MCF 10A (cell line): ENCODE measurements around the gene CACNA1C. TPM values are rescaled to one million over a fixed set of nuclear protein-coding genes. Genes with fewer than 3 reads are reported as not detected.

Experiments
- BruUV-seq: library from RNA; stranded (reverse); fragments of 400-500 nt; replicated peaks from 2 replicates; lab custom pipeline; 2021; lab: Mats Ljungman, UMichigan
- CTCF ChIA-PET: fragments of 300-600 bp; sonication (Branson Sonifier 250); formaldehyde crosslinking; extraction: SDS; loops from one replicate; lab custom pipeline; 2021; ENCODE audit warnings: antibody characterized with exemption, inconsistent platforms; lab: Yijun Ruan, JAX
- POLR2A ChIA-PET: fragments of 300-600, 350-650 bp; sonication (Branson Sonifier 250); formaldehyde crosslinking; extraction: SDS; loops from one replicate; lab custom pipeline; 2020; ENCODE audit warnings: antibody characterized with exemption, inconsistent platforms; lab: Yijun Ruan, JAX
- DNase-seq: peaks from one replicate; pipeline ENCODE4 v3.0.0-alpha.2; 2018; ENCODE audit not compliant: unreplicated experiment
- H3K27ac Mint-ChIP-seq: one replicate; pipeline ENCODE4 v1.8.0; 2022; ENCODE audit warnings: mild to moderate bottlenecking, low read depth, mixed read lengths; ENCODE audit not compliant: unreplicated experiment
- H3K27me3 Mint-ChIP-seq: one replicate; pipeline ENCODE4 v1.8.0; 2022; ENCODE audit warnings: mixed read lengths; ENCODE audit not compliant: insufficient read depth, unreplicated experiment
- H3K36me3 Mint-ChIP-seq: one replicate; pipeline ENCODE4 v1.8.0; 2022; ENCODE audit warnings: mild to moderate bottlenecking, moderate library complexity, mixed read lengths; ENCODE audit not compliant: insufficient read depth, unreplicated experiment
- H3K4me1 Mint-ChIP-seq: one replicate; pipeline ENCODE4 v1.8.0; 2022; ENCODE audit warnings: mixed read lengths; ENCODE audit not compliant: insufficient read depth, unreplicated experiment
- H3K4me3 Mint-ChIP-seq: one replicate; pipeline ENCODE4 v1.8.0; 2022; ENCODE audit warnings: mild to moderate bottlenecking, moderate library complexity, mixed read lengths; ENCODE audit not compliant: unreplicated experiment
- H3K9me3 Mint-ChIP-seq: one replicate; pipeline ENCODE4 v1.8.0; 2022; ENCODE audit warnings: mixed read lengths; ENCODE audit not compliant: unreplicated experiment
- intact Hi-C: fragments of 100-400 bp; cut with micrococcal nuclease; formaldehyde crosslinking; loops from 2 replicates; pipeline ENCODE4 v1.14.1; 2022
- total RNA-seq: library from RNA; stranded (reverse); gene quantifications from 2 replicates; pipeline ENCODE4 v1.2.3, GENCODE V29; 2022
- TF ChIP-seq, protein P1 (sequence below): fragments of 200-600 bp; IDR thresholded peaks from one replicate; pipeline ENCODE4 v1.8.0; 2022; ENCODE audit warnings: antibody characterized with exemption, mild to moderate bottlenecking; ENCODE audit not compliant: unreplicated experiment

CACNA1C gene
- total RNA-seq, 1 experiment from 2014 or later: not detected

DNA sequence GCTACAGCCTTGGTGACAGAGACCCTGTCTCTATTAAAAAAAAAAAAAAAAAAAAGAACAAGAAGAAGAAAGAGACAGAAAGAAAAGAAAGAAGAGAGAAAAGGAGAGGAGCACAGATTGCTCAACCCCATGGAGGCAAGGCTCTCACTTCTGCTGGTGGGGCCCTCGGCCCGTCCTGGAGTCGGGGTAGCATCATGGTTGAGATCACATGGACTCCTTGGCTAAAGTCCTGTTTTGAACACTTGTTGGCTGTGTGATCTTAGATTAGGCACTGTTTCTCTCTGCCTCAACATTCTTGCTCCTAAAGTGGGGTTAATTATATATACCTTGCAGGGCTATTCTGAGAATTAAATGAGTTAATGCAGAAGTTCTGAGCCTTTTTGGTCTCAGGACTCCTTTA, 207.7 kb downstream of the CACNA1C start:
- H3K27me3 Mint-ChIP-seq: no peaks in the 10 kb centered on the region
- peaks cover 8% of the 10 kb centered on the region for H3K9me3 Mint-ChIP-seq
- H3K27ac Mint-ChIP-seq: no peak overlapping the region
- no peak for DNase-seq
- TF ChIP-seq, protein P1, sequence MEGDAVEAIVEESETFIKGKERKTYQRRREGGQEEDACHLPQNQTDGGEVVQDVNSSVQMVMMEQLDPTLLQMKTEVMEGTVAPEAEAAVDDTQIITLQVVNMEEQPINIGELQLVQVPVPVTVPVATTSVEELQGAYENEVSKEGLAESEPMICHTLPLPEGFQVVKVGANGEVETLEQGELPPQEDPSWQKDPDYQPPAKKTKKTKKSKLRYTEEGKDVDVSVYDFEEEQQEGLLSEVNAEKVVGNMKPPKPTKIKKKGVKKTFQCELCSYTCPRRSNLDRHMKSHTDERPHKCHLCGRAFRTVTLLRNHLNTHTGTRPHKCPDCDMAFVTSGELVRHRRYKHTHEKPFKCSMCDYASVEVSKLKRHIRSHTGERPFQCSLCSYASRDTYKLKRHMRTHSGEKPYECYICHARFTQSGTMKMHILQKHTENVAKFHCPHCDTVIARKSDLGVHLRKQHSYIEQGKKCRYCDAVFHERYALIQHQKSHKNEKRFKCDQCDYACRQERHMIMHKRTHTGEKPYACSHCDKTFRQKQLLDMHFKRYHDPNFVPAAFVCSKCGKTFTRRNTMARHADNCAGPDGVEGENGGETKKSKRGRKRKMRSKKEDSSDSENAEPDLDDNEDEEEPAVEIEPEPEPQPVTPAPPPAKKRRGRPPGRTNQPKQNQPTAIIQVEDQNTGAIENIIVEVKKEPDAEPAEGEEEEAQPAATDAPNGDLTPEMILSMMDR: no peak
- peaks cover 7% of the 10 kb centered on the region for H3K4me1 Mint-ChIP-seq
- no peak overlapping the region for H3K4me3 Mint-ChIP-seq
- no peaks in the 10 kb centered on the region for H3K36me3 Mint-ChIP-seq
- POLR2A ChIA-PET: no interaction called here
- no TSS peak for BruUV-seq
- CTCF ChIA-PET: interaction anchor here (0.6 kb wide), 2 partner anchors 91 to 321 kb away, joined by 3 read pairs; no protein-coding TSS in a partner anchor
- intact Hi-C loops: no loop called here

DNA sequence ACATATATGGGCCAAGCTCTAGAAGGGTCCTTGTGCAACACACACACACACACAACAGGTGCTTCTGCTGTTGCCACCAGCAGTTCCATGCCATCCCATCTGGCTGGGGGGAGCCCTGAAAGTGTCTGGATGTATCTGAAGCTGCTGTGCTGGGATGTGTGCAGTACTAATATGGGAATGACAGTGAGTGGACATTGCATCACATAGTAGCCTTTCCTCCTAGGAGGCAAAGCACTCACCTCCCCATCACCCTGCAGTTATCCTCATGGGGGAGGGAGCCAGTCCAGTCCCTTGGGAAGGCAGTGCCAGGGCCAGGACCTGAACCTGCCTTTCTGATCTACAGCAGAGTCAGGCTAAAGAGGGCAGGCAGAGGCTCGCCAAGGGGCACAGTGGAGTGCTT, 208.9 kb downstream of the CACNA1C start:
- CTCF ChIA-PET: interaction anchor here (0.7 kb wide), 1 partner anchor 21 kb away, joined by 5 read pairs; no protein-coding TSS in a partner anchor
- Mint-ChIP-seq H3K4me1 (peaks cover 7% of the 10 kb centered on the region), H3K27me3 (no peaks in the 10 kb centered on the region), H3K9me3 (no peaks in the 10 kb centered on the region), H3K27ac (no peak overlapping the region), H3K4me3 (no peak overlapping the region), H3K36me3 (no peaks in the 10 kb centered on the region)
- DNase-seq: no peak
- BruUV-seq: no TSS peak
- POLR2A ChIA-PET: no interaction called here
- intact Hi-C loops: no loop called here
- TF ChIP-seq, protein P1: no peak

DNA sequence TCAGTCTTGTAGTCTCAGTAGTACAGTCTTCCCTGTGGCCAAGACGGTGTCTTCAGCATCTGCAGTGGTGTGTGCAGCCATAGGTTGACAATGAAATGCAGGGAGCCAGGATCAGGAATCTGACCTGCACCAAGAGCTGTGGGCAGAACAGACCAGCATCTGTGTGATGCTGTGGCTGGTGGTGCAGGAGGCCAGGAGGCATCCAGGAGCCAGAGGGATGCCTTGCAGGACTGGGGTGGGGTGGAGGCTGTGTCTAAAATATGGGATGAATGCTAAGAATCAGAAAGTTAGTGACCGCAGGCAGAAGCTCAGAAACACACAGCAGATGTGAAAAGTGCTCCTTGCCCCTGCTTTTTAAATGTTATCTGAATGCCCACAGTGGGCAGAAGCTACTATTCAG, 209.7 kb downstream of the CACNA1C start:
- Mint-ChIP-seq H3K9me3 (no peaks in the 10 kb centered on the region), H3K4me3 (no peak overlapping the region), H3K27ac (no peak overlapping the region), H3K4me1 (peaks cover 7% of the 10 kb centered on the region), H3K27me3 (no peaks in the 10 kb centered on the region), H3K36me3 (no peaks in the 10 kb centered on the region)
- ChIA-PET POLR2A (no interaction called here), CTCF (interaction anchor here (0.7 kb wide), 1 partner anchor 451 kb away, joined by 3 read pairs; no protein-coding TSS in a partner anchor)
- TF ChIP-seq, protein P1: no peak
- BruUV-seq: no TSS peak
- intact Hi-C loops: no loop called here
- DNase-seq: no peak

DNA sequence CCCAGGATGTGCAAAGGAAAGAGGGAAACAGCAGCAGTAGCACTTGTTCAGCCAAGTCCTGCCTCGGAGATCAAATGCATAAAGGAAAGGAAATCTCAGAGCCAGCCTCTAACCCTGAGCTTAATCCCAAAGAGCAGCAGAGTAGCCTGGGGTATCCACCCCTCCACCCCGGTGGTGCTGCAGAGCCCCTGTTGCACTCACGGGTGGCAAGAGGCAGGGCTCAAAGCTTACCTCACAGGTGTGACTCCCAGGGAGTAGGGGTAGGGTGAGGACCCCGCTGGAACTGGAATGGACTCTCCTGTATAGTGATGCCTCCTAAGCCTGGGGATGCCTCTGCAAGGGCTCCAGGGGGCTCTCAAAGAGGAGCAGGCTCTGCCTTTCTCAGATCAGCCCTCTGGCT, 211.1 kb downstream of the CACNA1C start:
- no TSS peak for BruUV-seq
- TF ChIP-seq, protein P1: no peak
- intact Hi-C loops: no loop called here
- peaks cover 15% of the 10 kb centered on the region for H3K4me1 Mint-ChIP-seq
- no peaks in the 10 kb centered on the region for H3K36me3 Mint-ChIP-seq
- DNase-seq: no peak
- H3K27me3 Mint-ChIP-seq: no peaks in the 10 kb centered on the region
- H3K9me3 Mint-ChIP-seq: no peaks in the 10 kb centered on the region
- H3K4me3 Mint-ChIP-seq: no peak overlapping the region
- ChIA-PET CTCF (no interaction called here), POLR2A (no interaction called here)
- no peak overlapping the region for H3K27ac Mint-ChIP-seq
